ENCODE measurements around the gene ITPKB. TPM values are rescaled to one million over a fixed set of nuclear protein-coding genes. Genes with fewer than 3 reads are reported as not detected.

The ITPKB gene
- total RNA-seq, 1 experiment from 2014 or later, result 4.4 TPM

- H3K9me3 ChIP-seq, result no peaks in the 10 kb centered on the region
- Mint-ChIP-seq H3K4me1 (ENCODE audit: low read depth, unreplicated experiment) (peaks cover 12% of the 10 kb centered on the region), H3K9me3 (ENCODE audit: unreplicated experiment) (no peaks in the 10 kb centered on the region), H3K27me3 (ENCODE audit: insufficient read depth, unreplicated experiment) (no peaks in the 10 kb centered on the region), H3K27ac (ENCODE audit: unreplicated experiment) (no peak overlapping the region), H3K36me3 (ENCODE audit: insufficient read depth, unreplicated experiment) (no peaks in the 10 kb centered on the region), H3K4me3 (ENCODE audit: unreplicated experiment) (no peak overlapping the region)
- TF ChIP-seq CTCF (IDR thresholded peaks at IDR 0.05; ENCODE audit: insufficient read depth in 1 of 2, low read depth in 1 of 2, low read length in 1 of 2, severe bottlenecking in 1 of 2, unreplicated experiment in 1 of 2), result no peak
- no peaks in the 10 kb centered on the region for H3K36me3 ChIP-seq (ENCODE audit: control insufficient read depth, insufficient read depth, low read length)
- intact Hi-C loops (cut with micrococcal nuclease; ENCODE audit: unreplicated experiment), result loop anchor here (1.0 kb wide), 1 partner anchor 80 kb away; the partner anchor contains the start of gene STUM
- H3K4me1 ChIP-seq, result no peaks in the 10 kb centered on the region
- ChIA-PET CTCF (no interaction called here), POLR2A (no interaction called here)
- no TSS peak for BruUV-seq (replicated peaks)
- no peaks in the 10 kb centered on the region for H3K27me3 ChIP-seq (replicated peaks; ENCODE audit: control insufficient read depth, insufficient read depth, low read length)
- DNase-seq, result no peak
- H3K4me3 ChIP-seq (ENCODE audit: low read depth, low read length), result no peak overlapping the region
Observed at GRCh38 chr1:226627924-226628611, 111.0 kb downstream of the ITPKB start.

- no TSS peak for BruUV-seq (replicated peaks)
- Histone ChIP-seq H3K9me3 (peaks cover 2% of the 10 kb centered on the region; the same call in 1 of the 2 replicates), H3K4me3 (ENCODE audit: low read depth, low read length) (no peak overlapping the region), H3K4me1 (no peaks in the 10 kb centered on the region), H3K36me3 (ENCODE audit: control insufficient read depth, insufficient read depth, low read length) (no peaks in the 10 kb centered on the region), H3K27me3 (replicated peaks; ENCODE audit: control insufficient read depth, insufficient read depth, low read length) (no peaks in the 10 kb centered on the region)
- Mint-ChIP-seq H3K27ac (ENCODE audit: unreplicated experiment) (no peak overlapping the region), H3K4me1 (ENCODE audit: low read depth, unreplicated experiment) (peaks cover 12% of the 10 kb centered on the region), H3K9me3 (ENCODE audit: unreplicated experiment) (no peaks in the 10 kb centered on the region), H3K27me3 (ENCODE audit: insufficient read depth, unreplicated experiment) (no peaks in the 10 kb centered on the region), H3K36me3 (ENCODE audit: insufficient read depth, unreplicated experiment) (no peaks in the 10 kb centered on the region), H3K4me3 (ENCODE audit: unreplicated experiment) (no peak overlapping the region)
- CTCF ChIA-PET, result interaction anchor here (0.6 to 1.0 kb wide), 2 partner anchors 143 to 202 kb away, joined by 3 to 5 read pairs; no protein-coding TSS in a partner anchor
- POLR2A ChIA-PET, result no interaction called here
- no peak for DNase-seq
- no peak for TF ChIP-seq CTCF (IDR thresholded peaks at IDR 0.05; ENCODE audit: insufficient read depth in 1 of 2, low read depth in 1 of 2, low read length in 1 of 2, severe bottlenecking in 1 of 2, unreplicated experiment in 1 of 2)
- intact Hi-C loops (cut with micrococcal nuclease; ENCODE audit: unreplicated experiment), result no loop called here
Observed at GRCh38 chr1:226627050-226627755, 111.9 kb downstream of the ITPKB start.

- Mint-ChIP-seq H3K9me3 (ENCODE audit: unreplicated experiment) (peaks cover 2% of the 10 kb centered on the region), H3K27me3 (ENCODE audit: insufficient read depth, unreplicated experiment) (no peaks in the 10 kb centered on the region), H3K4me3 (ENCODE audit: unreplicated experiment) (no peak overlapping the region), H3K36me3 (ENCODE audit: insufficient read depth, unreplicated experiment) (no peaks in the 10 kb centered on the region), H3K4me1 (ENCODE audit: low read depth, unreplicated experiment) (peaks cover 12% of the 10 kb centered on the region), H3K27ac (ENCODE audit: unreplicated experiment) (no peak overlapping the region)
- CTCF ChIA-PET, result interaction anchor here (0.7 to 1.0 kb wide), 2 partner anchors 13 to 202 kb away, joined by 5 to 9 read pairs; no protein-coding TSS in a partner anchor
- peak; percentile 62 to 87 for TF ChIP-seq CTCF (IDR thresholded peaks at IDR 0.05; ENCODE audit: insufficient read depth in 1 of 2, low read depth in 1 of 2, low read length in 1 of 2, severe bottlenecking in 1 of 2, unreplicated experiment in 1 of 2)
- H3K36me3 ChIP-seq (ENCODE audit: control insufficient read depth, insufficient read depth, low read length), result no peaks in the 10 kb centered on the region
- DNase-seq, result peak in 1 of 2 experiments; percentile 69
- peaks cover 8% of the 10 kb centered on the region; the same call in 1 of the 2 replicates for H3K9me3 ChIP-seq
- no TSS peak for BruUV-seq (replicated peaks)
- intact Hi-C loops (cut with micrococcal nuclease; ENCODE audit: unreplicated experiment), result no loop called here
- no peaks in the 10 kb centered on the region for H3K4me1 ChIP-seq
- H3K27me3 ChIP-seq (replicated peaks; ENCODE audit: control insufficient read depth, insufficient read depth, low read length), result no peaks in the 10 kb centered on the region
- H3K4me3 ChIP-seq (ENCODE audit: low read depth, low read length), result no peak overlapping the region
- POLR2A ChIA-PET, result no interaction called here
Observed at GRCh38 chr1:226626577-226626956, 112.5 kb downstream of the ITPKB start.
